Tibial artery (tissue), 4 donors: ENCODE results near the gene GPR149.
"Not testable (repeated sequence)": the region's sequence is repeated elsewhere in the genome, so short reads cannot be mapped to it uniquely, and the experiment has no call there.

Experiments used
- DNase-seq, 2 donors: peaks; one replicate each; pipeline ENCODE4 v3.0.0-alpha.2; 2019
- H3K27ac ChIP-seq, 2 donors: fragments of 200-600 bp; sonication (generic) in 1 of 2; 1 replicate in 1 of 2; 2 replicates in 1 of 2; pipeline ENCODE4 v1.5.1; 2018 to 2019; ENCODE audit warnings: mild to moderate bottlenecking in 1 of 2
- H3K27me3 ChIP-seq, 2 donors: fragments of 200-600 bp; sonication (generic) in 1 of 2; one replicate each; pipeline versions ENCODE4 v1.5.1 to v1.6.0; 2016 to 2019
- H3K36me3 ChIP-seq, 3 donors: fragments of 200-600 bp; sonication (generic) in 2 of 3; one replicate each; pipeline ENCODE4 v1.5.1; 2016 to 2019; ENCODE audit warnings: mild to moderate bottlenecking in 2 of 3
- H3K4me1 ChIP-seq, 4 donors: fragments of 200-600 bp; sonication (generic) in 2 of 4; 1 replicate in 3 of 4; 2 replicates in 1 of 4; pipeline ENCODE4 v1.5.1; 2016 to 2019
- H3K4me3 ChIP-seq, 2 donors: fragments of 200-600 bp; sonication (generic) in 1 of 2; 1 replicate in 1 of 2; 2 replicates in 1 of 2; pipeline ENCODE4 v1.5.1; 2018 to 2019; ENCODE audit warnings: mild to moderate bottlenecking in 2 of 2
- H3K9me3 ChIP-seq, 3 donors: fragments of 200-600 bp; sonication (generic) in 1 of 3; one replicate each; pipeline ENCODE4 v1.5.1; 2016 to 2019
- CTCF ChIP-seq, 2 experiments: fragments of 200-600 bp in 1 of 2; fragments of 450-650 bp in 1 of 2; IDR thresholded peaks; one replicate each; pipeline ENCODE4 v1.5.1; 2017 to 2019; ENCODE audit warnings: antibody characterized with exemption in 2 of 2, mild to moderate bottlenecking in 1 of 2, moderate library complexity in 1 of 2
- intact Hi-C: fragments of 100-400 bp; cut with DNase I; formaldehyde crosslinking; loops from one replicate; pipeline ENCODE4 v1.15.0; 2023; ENCODE audit warnings: low total_unique reads

GPR149 gene

GRCh38 chr3:154430014-154430413 is at the start of gene GPR149:
GPR149 (minus strand) TSS chr3:154430190; CDS start chr3:154429615, 575 bp downstream.
- H3K4me3 ChIP-seq: no peak within 1 kb of the TSS
- no peaks in the 10 kb centered on the region for H3K9me3 ChIP-seq
- TF ChIP-seq CTCF (IDR thresholded peaks at IDR 0.05): no peak
- intact Hi-C loops: no loop called here
- no peaks in the 10 kb centered on the region for H3K36me3 ChIP-seq
- peaks cover 0 to 12% (median 4%) of the 10 kb centered on the region in 4 donors for H3K4me1 ChIP-seq
- no peak within 1 kb of the TSS for H3K27ac ChIP-seq
- DNase-seq: no peak
- peaks cover 0 to 19% of the 10 kb centered on the region in 2 donors for H3K27me3 ChIP-seq

- Histone ChIP-seq H3K4me3 (no peak overlapping the region), H3K27me3 (no peaks in the 10 kb centered on the region), H3K4me1 (no peaks in the 10 kb centered on the region), H3K27ac (no peak overlapping the region), H3K36me3 (no peaks in the 10 kb centered on the region), H3K9me3 (peaks cover 0 to 6% (median 0%) of the 10 kb centered on the region in 3 donors)
- intact Hi-C loops: no loop called here
- DNase-seq: no peak
- no peak for TF ChIP-seq CTCF (IDR thresholded peaks at IDR 0.05)
Observed at GRCh38 chr3:154473769-154474168, 43.8 kb upstream of the GPR149 start.

GRCh38 chr3:154469585-154469984 is 39.6 kb upstream of the GPR149 start:
- Histone ChIP-seq H3K9me3 (peaks cover 0 to 6% (median 0%) of the 10 kb centered on the region in 3 donors), H3K36me3 (no peaks in the 10 kb centered on the region), H3K27me3 (no peaks in the 10 kb centered on the region), H3K4me1 (no peaks in the 10 kb centered on the region), H3K27ac (no peak overlapping the region), H3K4me3 (no peak overlapping the region)
- no peak for TF ChIP-seq CTCF (IDR thresholded peaks at IDR 0.05)
- intact Hi-C loops: no loop called here
- DNase-seq: no peak

- H3K4me3 ChIP-seq: no peak overlapping the region
- intact Hi-C loops: no loop called here
- no peaks in the 10 kb centered on the region for H3K4me1 ChIP-seq
- no peak for TF ChIP-seq CTCF (IDR thresholded peaks at IDR 0.05)
- H3K27ac ChIP-seq: no peak overlapping the region
- no peaks in the 10 kb centered on the region for H3K36me3 ChIP-seq
- no peak for DNase-seq
- no peaks in the 10 kb centered on the region for H3K27me3 ChIP-seq
- no peaks in the 10 kb centered on the region for H3K9me3 ChIP-seq
Observed at GRCh38 chr3:154464440-154465190, 34.6 kb upstream of the GPR149 start.

GRCh38 chr3:154458560-154458959 is 28.6 kb upstream of the GPR149 start:
- Histone ChIP-seq H3K4me3 (no peak overlapping the region), H3K36me3 (no peaks in the 10 kb centered on the region), H3K27me3 (no peaks in the 10 kb centered on the region), H3K9me3 (no peaks in the 10 kb centered on the region), H3K4me1 (no peaks in the 10 kb centered on the region), H3K27ac (no peak overlapping the region)
- no peak for DNase-seq
- intact Hi-C loops: no loop called here
- no peak for TF ChIP-seq CTCF (IDR thresholded peaks at IDR 0.05)

GRCh38 chr3:154439081-154439480 is 9.1 kb upstream of the GPR149 start:
- H3K4me3 ChIP-seq, H3K27ac ChIP-seq, H3K4me1 ChIP-seq, intact Hi-C loops, DNase-seq, H3K9me3 ChIP-seq, H3K36me3 ChIP-seq, H3K27me3 ChIP-seq: not testable (repeated sequence)
